Activated CD4-positive, alpha-beta T cell treated with anti-CD3 and anti-CD28 coated beads, Interleukin-2, amount 10 ng/mL, durations not matched to agents 7 days and 5 days (primary cell): ENCODE data around the gene POT1. TPM values are rescaled to one million over a fixed set of nuclear protein-coding genes. Genes with fewer than 3 reads are reported as not detected.

Experiments used
- CTCF ChIA-PET: fragments of 350-600 bp; sonication (Branson Sonifier 250); formaldehyde crosslinking; loops from one replicate; lab custom pipeline; 2021; ENCODE audit warnings: antibody characterized with exemption; lab: Charles Lee
- POLR2A ChIA-PET: fragments of 350-600 bp; sonication (Branson Sonifier 250); formaldehyde crosslinking; loops from one replicate; lab custom pipeline; 2021; ENCODE audit warnings: antibody characterized with exemption; lab: Charles Lee
- DNase-seq: peaks from one replicate; pipeline ENCODE4 v3.0.0-alpha.2; 2020
- H3K27ac Mint-ChIP-seq: one replicate; pipeline ENCODE4 v1.8.0; 2021; ENCODE audit warnings: mild to moderate bottlenecking, moderate library complexity, mixed read lengths
- H3K27me3 Mint-ChIP-seq: one replicate; pipeline ENCODE4 v1.8.0; 2021; ENCODE audit warnings: mixed read lengths
- H3K36me3 Mint-ChIP-seq: one replicate; pipeline ENCODE4 v1.8.0; 2021; ENCODE audit warnings: low read depth, mixed read lengths
- H3K4me1 Mint-ChIP-seq: one replicate; pipeline ENCODE4 v1.8.0; 2021; ENCODE audit warnings: mixed read lengths
- H3K4me3 Mint-ChIP-seq: one replicate; pipeline ENCODE4 v1.8.0; 2021; ENCODE audit warnings: mild to moderate bottlenecking, moderate library complexity, mixed read lengths
- H3K9me3 Mint-ChIP-seq: one replicate; pipeline ENCODE4 v1.8.0; 2021; ENCODE audit warnings: mixed read lengths
- total RNA-seq, 2 experiments: library from RNA; stranded (reverse); gene quantifications; one replicate each; pipeline ENCODE4 v1.2.3, GENCODE V29; 2021

Gene POT1
- total RNA-seq, 2 experiments from 2014 or later, result 27.8 to 36.2 TPM

GRCh38 chr7:124773938-124774337 is 155.7 kb downstream of the POT1 start:
- Mint-ChIP-seq H3K4me1 (no peaks in the 10 kb centered on the region), H3K4me3 (no peak overlapping the region), H3K9me3 (no peaks in the 10 kb centered on the region), H3K27me3 (peaks cover 24% of the 10 kb centered on the region), H3K36me3 (no peaks in the 10 kb centered on the region), H3K27ac (no peak overlapping the region)
- CTCF ChIA-PET, result no interaction called here
- POLR2A ChIA-PET, result no interaction called here
- no peak for DNase-seq

GRCh38 chr7:124773339-124773738 is 156.3 kb downstream of the POT1 start:
- Mint-ChIP-seq H3K36me3 (no peaks in the 10 kb centered on the region), H3K4me1 (no peaks in the 10 kb centered on the region), H3K4me3 (no peak overlapping the region), H3K9me3 (no peaks in the 10 kb centered on the region), H3K27ac (no peak overlapping the region), H3K27me3 (peaks cover 26% of the 10 kb centered on the region)
- ChIA-PET POLR2A (no interaction called here), CTCF (no interaction called here)
- no peak for DNase-seq

Other genes with a start within 250 kb of the POT1 start
- gene GPR37, start 164.0 kb downstream of the POT1 start, total RNA-seq, result not detected